Neural progenitor cell (in vitro differentiated cells): ENCODE results near the gene CD164.

ENCODE experiments used
- EZH2 ChIP-seq: fragments of 200-600 bp; sonication (generic); IDR thresholded peaks from 2 replicates; pipeline ENCODE4 v1.6.1; 2017; ENCODE audit warnings: antibody characterized with exemption, mild to moderate bottlenecking, moderate library complexity
- EZH2phosphoT487 ChIP-seq: fragments of 200-600 bp; sonication (generic); IDR thresholded peaks from 2 replicates; pipeline ENCODE4 v1.6.1; 2017; ENCODE audit warnings: antibody characterized with exemption

- no peak for TF ChIP-seq EZH2
- TF ChIP-seq EZH2phosphoT487 = no peak
These were observed 11.9 kb downstream of the CD164 start for GRCh38 chr6:109370336-109370735.
